ENCODE data around the gene LRRC2.

GRCh38 chr3:46492890-46493547 lies 73.1 kb downstream of the LRRC2 start:
- TF ChIP-seq POLR2AphosphoS5 (IDR thresholded peaks at IDR 0.05; ENCODE audit: borderline replicate concordance, low read depth, low read length) = no peak
- TF ChIP-seq FOXP2 (optimal IDR thresholded peaks at IDR 0.05; ENCODE audit: control extremely low read depth, extremely low read length, insufficient read depth) = no peak
- TF ChIP-seq EZH2 (IDR thresholded peaks at IDR 0.05) = no peak

Data from SK-N-MC (cell line).